ENCODE data around the gene B3GAT2.

B3GAT2 gene

GRCh38 chr6:70839286-70840266 lies 117.3 kb downstream of the B3GAT2 start:
- DNase-seq, result no peak

DNA sequence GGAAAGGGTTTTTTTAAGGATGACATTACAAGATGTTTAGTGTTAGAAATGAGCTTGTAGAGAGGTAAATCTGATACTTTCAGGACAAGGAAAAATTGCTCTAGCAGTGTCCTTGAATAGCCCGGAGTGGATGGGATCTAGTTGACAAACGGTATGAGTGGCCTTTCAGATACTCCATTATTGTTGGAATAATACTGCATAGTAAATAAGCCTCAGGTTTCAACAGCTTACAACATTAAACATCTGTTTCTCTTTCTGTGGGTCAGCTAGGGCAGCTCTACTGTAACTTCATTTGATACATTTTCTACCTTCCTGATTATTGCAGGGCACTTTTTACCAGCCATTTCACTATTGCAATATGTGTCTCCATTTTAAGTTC lies 118.0 kb downstream of the B3GAT2 start:
- DNase-seq, result no peak

- no peak for DNase-seq
Observed at GRCh38 chr6:70834520-70834919, 122.3 kb downstream of the B3GAT2 start.

GRCh38 chr6:70831427-70831826 lies 125.4 kb downstream of the B3GAT2 start:
- DNase-seq, result no peak

GRCh38 chr6:70823651-70824050 lies 133.2 kb downstream of the B3GAT2 start:
- DNase-seq, result no peak

DNA sequence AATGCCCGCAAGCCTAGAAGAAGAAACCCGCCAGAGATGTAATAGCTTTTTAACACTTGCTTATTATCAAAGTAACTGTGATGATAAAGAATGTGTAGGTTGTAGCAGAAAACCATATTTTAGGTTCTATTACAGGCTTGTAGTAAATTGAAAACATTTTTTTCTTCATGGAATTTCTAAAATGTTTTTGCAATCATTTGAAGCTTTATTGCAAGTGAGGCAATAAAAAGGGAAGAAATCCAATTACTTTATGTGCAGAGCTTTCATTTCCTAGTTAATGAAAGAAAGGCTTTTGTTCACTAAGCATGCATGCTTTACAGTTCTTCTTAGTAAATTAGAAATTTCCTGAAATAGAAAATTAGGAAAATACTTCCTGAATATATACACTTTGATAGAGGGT lies 135.1 kb downstream of the B3GAT2 start:
- no peak for DNase-seq

- no peak for DNase-seq
Observed at GRCh38 chr6:70820778-70821177, 136.1 kb downstream of the B3GAT2 start.

- DNase-seq, result no peak
Observed at GRCh38 chr6:70819646-70820045, 137.2 kb downstream of the B3GAT2 start.

DNA sequence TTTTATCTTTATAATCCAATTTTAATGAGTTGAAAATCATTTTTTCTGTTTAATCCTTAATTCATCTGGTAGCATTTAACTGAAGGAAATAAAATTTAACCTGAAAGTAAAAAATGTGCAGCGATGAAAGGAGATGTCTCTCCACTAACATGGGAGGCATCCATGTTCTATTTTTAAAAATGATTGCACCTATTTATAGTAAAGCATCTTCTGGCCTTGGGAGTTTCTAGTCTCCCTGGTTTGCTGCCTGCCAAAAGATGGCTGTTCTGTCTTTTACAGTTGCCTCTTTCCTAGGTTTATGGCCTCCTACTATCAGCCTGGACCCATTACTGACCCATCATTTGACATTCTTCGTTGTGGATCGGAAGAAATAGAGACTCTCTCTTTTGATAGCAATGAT lies 143.0 kb downstream of the B3GAT2 start:
- DNase-seq, result no peak

DNA sequence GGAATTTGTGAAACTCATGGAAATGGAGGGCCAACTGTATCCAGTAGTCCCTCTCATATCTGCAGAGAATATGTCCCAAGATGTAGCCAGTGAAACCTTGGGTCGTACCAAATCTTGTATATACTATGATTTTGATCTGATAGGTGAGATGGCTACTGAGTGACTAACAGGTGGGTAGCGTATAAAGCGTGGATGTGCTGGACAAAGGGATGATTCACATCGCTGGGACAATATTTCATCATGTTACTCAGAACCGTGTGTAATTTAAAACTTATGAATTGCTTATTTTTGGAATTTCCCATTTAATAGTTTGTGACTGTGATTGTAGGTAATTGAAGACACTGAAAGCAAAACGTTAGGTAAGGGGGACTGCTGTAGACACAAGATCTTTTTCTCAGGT lies 145.1 kb downstream of the B3GAT2 start:
- no peak for DNase-seq
